NCI-H69 (cell line): ENCODE data around the gene C3orf70.
"Not testable (repeated sequence)": the region's sequence is repeated elsewhere in the genome, so short reads cannot be mapped to it uniquely, and the experiment has no call there.

Experiments used
- DNase-seq: peaks from one replicate; lab custom pipeline; 2025; lab: John Stamatoyannopoulos, UW

Gene C3orf70

DNA sequence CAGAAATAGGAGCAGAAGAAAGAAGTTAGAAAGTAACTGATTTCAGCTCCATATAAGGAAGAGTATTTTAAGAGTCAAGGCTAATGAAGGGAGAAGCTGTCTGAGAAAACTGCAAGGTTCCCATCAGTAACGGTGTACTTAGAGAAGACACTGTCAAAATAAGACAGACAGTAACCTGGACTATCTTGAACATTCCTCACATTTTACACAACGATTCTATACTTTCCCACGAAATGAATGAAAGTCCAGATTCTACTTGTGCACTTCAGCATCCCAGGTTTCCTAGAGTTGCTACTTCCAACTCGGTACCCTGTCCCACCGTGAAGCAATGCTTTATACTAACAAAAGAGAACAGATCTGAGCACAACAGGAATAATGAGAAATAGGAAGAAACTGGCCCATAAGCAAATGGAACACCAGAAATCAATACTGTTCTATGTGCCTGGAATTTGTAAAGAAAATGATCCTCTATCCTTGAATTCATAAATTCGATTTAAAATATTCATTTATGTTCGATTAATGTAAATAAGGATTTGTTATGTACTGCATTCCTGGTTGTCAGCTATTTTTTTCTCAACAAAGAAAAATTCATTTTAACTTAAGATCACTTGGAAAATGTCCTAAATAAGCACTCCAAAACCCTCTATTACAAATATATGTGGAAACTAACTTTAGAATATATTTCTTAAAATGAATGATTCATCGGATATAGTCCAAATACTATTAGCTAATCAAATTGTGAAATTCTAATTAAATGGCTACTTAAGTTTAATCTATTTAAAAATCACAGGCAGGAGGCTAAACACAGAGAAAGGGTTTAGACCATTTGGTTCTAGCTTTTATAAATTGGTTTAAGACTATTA, 1.5 kb downstream of the C3orf70 start:
- no peak for DNase-seq

DNA sequence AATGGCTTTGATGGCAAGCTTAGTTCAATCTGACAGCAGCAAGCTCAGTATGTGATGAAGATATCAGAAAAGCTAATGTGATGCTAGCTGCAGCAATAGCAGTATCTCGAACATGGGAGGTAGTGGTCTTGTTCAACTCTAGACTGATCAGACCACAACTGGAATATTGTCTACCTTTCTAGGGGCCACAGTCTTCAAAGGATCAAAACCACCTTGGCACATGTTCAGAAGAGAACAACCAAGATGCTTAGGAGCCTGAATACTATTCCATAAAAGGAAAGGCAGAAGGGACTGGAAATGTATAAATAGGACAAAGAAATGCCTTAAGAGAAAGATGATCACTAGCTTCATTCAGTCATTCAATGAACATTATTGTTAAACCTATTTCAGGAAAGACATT, 2.3 kb downstream of the C3orf70 start:
- DNase-seq, result no peak

DNA sequence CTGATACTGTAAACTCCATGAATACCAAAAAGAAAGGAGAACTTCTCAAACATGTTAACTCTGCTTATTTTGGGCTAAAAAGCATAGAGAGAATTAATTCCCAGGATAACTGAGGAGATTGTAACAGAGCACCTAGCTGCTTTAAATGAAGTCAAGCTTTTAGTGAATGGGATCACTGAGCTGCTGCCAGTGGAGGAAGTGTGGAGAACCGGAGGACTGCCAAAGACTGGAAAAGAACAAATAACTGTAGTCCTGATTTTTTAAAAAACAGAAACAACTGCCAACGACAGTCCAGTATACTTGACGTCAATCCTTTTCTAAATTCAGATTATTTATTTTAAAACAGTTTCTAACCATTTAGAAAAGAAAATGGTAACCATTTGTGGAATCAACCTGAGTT, 3.3 kb downstream of the C3orf70 start:
- no peak for DNase-seq

DNA sequence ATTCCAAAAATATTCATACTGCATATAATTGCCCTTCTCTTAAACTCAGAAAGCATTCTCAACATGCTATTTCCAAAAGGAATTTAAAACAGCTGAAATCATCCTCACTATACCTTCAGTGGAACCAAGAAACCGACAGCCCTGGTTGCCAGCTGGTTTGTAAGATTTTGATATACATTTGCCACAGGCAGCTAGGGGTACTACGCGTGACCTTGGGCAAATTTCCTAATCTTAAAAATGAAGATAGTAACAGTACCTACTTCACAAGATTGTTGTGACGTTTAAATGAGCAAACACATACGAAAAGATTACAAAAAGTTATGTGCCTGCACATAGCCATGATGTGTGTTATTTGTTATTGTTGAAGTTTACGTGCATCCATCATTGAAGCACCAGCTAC, 7.3 kb downstream of the C3orf70 start:
- DNase-seq, result no peak

DNA sequence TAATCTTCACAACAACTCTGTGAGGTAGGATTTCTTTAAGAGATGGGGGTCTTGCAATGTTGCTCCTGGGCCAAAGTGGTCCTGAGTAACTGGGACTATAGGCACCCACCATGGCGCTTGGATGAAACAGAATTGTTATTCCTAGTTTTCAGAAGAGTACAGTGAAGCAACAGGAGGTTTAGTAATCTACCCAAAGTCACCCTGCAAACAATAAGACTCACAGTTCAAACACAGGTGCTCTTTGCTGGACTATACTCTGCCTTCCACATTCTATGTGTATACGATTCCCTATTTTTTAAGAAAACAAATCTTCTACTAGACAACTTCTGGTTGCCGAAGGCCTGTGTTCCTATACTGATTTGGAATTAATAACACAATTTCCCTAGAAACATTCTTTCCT, 8.1 kb downstream of the C3orf70 start:
- DNase-seq, result no peak

DNA sequence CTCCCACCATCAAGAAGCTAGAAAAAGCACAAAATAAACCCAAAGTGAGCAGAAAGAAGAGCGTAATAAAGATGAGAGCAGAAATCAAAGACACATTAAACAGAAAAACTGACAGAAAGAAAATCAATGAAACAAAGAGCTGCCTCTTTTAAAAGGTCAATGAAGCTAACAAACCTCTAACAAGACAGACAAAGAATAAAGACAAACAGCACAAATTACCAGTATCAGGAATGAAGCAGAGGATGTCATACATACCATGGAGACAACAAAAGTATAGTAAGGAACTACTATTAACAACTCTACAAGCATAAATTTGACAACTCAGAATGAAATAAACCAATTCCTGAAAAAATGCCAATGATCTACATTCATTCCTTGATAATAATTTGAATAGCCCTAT, 15.0 kb downstream of the C3orf70 start:
- DNase-seq, result no peak

DNA sequence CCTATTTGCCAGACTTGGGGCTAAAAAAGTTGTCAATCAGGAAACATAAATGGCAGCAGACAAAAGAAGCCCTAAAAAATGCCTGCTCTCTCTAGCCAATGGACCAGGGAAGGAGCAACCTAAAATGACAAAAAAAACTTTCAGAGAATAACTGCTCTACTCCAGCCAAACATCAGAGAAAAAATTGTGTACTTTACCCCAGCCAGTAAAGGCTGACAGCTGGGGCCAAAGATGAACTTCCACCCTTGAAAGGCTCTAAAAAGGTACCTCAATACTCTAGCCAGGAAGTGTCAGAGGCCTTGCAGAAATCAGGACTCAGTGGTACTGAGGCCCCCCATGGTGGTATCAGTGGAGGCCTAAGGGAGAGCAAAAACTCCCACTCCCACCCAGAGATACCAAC, 18.4 kb downstream of the C3orf70 start:
- DNase-seq, result peak; percentile 13

DNA sequence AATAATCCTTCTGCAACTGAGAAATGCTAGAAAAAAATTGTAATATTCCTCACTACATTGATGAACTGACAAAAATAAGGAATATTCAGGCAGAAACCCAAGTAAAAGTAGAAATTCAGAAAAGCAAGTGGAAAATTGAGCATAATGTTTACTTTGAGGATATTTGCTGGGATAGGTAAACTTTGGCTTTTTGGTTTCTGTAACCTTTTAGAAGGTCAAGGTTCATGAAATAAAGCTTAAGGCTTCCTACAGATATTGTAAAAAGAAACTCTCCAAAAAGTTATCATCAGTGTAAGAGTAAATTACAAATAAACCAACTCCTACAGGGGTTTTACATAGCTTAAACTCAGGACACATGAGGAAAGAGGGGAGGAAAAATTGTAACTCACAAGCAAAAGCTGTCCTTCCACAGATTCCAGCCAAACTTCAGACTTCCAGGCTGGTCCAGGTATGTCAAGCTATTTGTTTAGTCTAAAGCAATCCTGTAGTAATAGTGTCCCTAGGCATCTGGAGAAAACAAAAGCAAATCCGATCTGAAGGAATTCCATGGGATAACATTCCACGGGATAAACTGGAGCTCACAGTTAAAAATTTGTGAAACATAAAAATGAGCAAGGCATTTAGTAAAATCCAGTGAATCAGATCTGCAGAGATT, 21.1 kb downstream of the C3orf70 start:
- DNase-seq, result no peak

DNA sequence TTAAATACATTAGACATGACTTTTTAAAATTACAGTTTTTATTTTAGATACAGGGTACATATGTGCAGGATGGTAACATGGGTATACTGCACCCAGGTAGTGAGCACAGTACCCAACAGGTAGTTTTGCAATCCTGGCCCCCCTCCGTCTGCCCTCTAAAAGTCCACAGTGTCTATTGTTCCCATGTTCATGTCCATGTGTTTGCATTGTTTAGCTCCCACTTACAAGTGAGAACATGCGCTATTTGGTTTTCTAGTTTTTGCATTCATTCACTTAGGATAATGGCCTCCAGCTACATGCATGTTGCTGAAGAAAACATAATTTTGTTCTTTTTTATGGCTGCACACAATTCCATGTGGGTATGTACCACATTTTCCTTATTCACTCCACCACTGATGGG, 23.8 kb downstream of the C3orf70 start:
- DNase-seq, result peak; percentile 7

DNA sequence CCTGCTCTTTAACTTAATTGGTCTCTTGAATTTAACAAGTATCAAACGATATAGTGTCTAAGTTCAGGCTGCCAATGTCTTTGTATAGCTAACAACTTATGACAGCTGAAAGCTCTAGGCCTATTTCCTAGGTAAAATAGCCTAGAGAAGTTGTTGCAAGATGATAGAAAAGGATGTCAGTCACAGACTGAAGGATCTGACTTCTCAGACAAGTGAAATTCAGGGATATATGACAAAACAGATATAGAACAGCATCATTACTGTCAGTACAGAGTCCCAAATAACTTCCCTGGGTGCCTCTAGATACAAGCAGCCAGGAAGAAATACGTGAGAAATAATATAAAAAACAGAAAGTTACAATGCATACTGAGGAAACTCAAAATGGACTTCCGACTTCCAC, 26.7 kb downstream of the C3orf70 start:
- no peak for DNase-seq

DNA sequence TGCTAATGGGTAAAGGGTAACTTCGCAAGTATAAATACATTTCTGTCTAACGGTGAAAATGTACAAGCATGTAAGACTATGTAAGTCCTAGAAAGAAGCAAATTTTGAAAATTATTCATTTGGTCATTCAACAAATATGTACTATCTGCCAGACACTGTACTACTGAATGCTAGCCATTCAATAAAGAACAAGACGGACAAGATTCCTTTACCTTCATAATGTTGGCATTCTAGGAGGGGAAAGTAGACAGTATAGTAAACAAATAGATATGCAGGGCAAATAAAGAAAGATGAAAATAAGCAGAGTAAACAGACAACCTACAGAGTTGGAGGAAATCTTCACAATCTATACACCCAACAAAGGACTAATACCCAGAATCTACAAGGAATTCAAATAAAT, 32.7 kb downstream of the C3orf70 start:
- no peak for DNase-seq

DNA sequence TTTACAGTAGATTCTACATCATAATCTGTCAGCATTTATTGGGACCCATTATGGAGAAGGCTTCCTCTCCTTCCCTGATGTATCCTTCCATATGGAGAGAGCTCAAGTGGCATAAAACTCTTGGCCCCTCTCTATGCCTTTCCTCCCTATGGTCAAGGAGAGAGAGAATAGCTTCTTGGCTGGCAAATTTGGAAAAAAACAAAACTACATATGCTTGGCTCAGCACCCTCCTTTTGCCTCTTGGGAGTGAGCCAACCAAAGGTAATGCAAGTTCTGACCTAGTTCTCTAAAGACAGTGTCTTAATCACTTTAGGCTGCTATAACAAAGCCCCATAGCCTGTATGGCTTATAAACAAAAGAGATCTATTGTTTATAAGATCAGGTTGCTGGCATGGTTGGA, 37.5 kb downstream of the C3orf70 start:
- peak; percentile 25 for DNase-seq

DNA sequence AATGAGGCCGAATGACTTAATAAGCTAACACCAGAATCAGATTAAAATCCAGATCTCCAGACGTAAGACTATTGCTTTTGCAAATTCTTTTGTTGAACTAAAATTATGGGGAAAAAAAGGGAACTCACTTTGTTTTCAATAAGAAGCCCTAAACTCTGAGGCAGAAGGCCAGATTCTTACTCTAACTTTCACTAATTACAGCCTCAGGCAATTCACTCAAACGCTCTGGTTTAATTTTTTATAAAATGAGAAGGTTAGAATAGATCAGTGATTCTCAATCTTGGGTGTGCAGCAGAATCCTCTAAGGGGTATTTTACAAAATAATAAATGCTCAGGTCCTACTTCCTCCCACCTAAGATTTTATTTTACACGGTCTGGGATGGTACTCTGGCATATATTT, 38.1 kb downstream of the C3orf70 start:
- peak; percentile 44 for DNase-seq

DNA sequence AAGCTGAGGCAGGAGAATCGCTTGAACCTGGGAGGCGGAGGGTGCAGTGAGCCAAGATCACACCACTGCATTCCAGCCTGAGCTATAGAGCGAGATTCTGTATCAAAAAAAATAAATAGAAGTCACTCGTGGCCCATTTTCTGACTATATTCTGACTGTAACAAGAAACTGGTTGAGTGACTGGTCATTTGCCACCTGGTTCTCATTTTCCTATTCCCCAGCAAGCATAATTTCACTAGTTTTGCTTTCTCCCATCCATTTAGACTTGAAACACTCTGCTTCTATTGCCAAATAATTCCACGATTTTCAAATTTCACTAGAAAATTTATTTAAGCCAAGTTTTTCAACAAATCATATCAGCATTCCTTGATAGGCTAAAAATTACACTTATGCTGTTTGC, 40.7 kb downstream of the C3orf70 start:
- no peak for DNase-seq

DNA sequence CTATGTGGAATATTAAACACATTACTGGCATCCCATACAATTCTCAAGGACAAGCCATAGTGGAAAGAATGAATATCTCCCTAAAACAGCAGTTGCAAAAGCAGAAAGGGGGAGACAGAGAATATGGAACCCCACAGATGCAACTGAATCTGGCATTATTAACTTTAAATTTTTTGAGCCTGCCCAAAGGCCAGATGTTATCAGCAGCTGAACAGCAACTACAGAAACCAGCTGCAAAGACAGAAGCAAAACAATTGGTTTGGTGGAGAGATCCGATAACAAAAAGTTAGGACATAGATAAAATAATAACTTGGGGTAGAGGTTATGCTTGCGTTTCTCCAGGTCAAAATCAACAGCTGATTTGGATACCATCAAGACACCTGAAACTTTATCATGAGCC, 43.8 kb downstream of the C3orf70 start:
- not testable (repeated sequence) for DNase-seq

DNA sequence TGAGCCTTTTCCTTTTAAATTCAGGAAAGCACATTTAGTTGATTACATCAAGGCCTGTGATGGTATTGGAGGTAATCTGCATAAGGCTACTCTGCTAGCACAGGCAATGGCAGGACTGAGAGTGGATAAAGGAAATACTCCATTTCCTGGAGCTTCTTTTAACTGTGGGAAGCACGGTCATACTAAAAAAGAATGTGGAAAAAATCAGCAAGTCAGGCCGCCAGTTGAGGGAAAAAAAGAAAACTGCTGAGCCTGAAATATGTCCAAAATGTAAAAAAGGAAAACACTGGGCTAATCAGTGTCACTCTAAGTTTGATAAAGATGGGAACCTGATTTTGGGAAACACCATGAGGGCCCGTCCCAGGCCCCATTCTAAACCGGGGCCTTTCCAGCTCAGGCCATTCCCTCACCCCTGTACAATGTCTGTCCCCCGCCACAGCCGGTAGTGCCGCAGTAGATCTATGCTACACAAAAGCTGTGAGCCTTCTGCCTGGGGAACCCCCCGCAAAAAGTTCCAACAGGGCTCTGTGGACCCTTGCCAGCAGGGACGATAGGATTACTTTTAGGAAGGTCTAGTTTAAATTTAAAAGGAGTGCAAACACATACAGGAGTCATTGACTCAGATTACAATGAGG, 46.5 kb downstream of the C3orf70 start:
- DNase-seq, result not testable (repeated sequence)

DNA sequence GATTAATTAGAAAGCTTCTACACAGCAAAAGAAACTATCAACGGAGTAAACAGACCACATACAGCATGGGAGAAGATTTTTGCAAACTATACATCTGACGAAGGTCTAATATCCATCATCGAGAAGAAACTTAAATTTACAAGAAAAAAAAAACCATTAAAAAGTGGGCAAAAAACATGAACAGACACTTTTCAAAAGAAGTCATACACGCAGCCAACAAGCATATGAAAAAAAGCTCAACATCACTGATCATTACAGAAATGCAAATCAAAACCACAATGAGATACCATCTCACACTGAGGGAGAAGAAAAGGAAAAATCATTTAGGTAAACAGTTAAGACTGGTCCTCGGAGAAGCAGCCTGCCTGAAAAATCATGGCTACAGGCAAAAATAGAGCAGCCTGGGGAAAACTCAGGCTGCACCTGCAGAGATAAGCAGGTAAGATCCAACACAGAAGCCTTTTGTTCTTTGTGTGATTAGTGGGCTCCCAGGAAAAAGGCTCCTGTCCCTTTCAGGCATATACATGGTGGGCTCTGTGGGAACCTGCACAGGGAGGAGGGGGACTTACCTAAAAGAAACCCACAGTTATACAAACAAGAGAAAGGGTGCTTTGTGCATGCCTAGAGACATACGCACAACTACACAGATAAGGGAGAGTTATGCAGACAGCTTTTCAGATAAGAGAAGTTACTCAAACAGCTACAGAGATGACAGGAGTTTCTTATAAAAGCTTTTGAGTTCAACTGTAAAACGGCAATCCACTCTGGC, 49.3 kb downstream of the C3orf70 start:
- no peak for DNase-seq

DNA sequence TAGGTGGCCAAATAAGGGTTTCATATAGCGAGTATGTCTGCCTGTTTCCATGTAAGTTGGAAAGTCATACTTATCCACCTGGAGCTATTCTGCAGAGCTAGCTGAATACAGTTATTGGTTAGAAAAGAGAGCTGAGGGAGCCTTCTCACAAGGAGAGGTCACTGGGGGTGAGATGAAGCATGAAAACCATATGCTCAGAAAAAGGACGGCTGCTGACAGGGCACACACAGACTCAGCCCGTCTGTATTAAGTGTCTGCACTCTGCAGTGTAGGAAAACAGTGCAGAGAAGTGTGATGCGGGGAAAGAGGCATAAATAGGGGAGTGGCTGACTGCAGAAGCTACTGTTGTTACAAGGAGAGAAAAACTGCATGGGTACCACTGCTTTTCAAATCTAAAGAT, 58.2 kb downstream of the C3orf70 start:
- peak; percentile 80 for DNase-seq

DNA sequence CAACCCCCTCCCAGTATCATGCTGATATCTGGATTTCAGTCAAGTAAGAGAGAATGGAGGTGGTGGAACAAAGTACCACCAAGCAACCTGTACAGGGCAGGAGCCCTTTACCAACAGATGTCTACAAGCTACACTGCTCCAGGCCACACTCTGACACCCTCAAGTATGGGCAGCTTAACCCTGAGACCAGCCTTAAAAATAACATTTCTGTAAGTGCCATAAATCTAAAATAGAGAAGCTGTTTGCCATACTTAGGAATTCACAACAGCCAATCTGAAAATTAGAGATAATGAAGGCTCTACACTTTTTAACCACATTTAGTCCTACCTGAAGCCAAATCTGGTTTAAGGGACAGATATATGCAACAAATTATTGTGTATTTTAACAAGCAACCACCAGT, 59.7 kb downstream of the C3orf70 start:
- no peak for DNase-seq

DNA sequence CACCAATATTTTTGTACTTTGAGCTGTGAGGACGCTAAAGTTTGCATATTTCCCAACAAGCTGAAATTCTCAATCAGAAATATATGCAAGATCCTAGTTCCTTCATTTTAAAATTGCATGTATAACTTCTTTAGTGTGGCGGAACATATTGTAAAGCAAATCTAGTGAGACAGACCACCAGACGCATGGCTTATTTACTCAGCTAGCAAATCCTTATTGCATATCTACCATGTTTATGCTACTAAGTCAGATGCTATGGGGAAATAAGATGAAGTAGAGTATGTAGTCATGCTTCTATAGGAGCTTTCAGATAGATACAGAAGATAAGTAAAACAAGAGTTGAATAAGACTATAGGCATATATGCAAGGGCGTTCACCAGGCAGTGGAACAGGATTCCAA, 62.0 kb downstream of the C3orf70 start:
- no peak for DNase-seq

DNA sequence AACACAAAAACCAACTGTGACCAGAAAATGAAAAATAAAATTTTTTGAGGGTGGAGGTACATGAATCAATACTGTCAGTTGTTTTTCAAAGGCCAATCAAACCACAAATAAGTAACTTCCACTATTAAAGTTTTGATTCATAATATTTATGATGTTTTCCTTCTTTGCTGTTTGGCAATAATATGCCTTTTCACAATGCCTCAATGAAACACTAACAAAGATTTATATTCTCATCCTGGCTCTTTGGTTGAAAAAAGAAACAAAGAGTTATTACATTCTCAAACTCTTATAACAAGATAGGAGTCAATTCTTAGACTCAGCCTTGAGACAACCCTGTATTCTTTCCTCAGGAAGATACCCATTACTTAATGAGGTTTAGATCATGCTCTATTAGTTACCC, 63.1 kb downstream of the C3orf70 start:
- DNase-seq, result no peak

DNA sequence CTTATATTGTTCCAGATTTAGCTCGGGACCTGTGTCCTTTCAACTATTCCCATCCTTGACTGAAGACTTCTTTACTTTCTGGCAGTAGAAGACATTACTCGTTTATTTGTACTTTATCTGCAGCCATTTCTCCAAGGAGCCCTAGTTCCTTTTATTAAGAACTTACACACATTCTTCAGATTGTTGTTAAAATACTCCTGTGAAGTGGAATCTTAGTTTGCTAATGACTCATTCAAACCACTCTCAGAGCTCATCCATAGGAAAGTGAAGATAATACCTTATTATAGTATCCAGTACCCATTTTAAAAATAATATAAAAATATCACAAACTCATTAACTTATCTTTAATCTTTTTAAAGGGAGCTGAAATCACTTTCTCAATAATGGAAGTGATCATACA, 63.5 kb downstream of the C3orf70 start:
- no peak for DNase-seq
